Measurements from ENCODE around the gene RIMS4. TPM values are rescaled to one million over a fixed set of nuclear protein-coding genes. Genes with fewer than 3 reads are reported as not detected.

Gene RIMS4
- total RNA-seq, 1 donor = 0.36 TPM

DNA sequence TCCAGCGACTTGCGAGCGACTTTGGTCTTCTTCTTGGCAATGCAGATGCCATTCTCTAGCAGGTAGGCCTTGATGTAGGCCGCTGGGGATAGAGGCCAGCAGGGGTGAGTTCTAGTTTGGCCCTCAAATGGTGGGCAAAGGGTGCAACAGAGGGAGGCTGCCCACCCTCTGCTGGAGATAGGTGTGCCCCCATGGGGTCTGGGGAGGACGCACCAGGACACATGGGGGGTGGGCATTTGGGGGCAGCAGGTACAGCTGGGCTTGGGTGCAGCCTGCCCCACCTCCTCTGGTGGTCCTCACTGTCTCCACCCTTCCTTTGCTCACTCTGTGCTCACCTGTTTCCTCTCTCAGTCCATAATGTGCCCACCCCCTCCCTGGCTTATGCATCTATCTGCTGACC lies 53.4 kb downstream of the RIMS4 start:
- Histone ChIP-seq H4K20me1 (ENCODE audit: insufficient read depth, low read length) (no peaks in the 10 kb centered on the region), H3K27me3 (ENCODE audit: insufficient read depth, low read length) (peaks cover 30% of the 10 kb centered on the region), H3K4me2 (ENCODE audit: insufficient read depth, low read length) (no peak overlapping the region), H3K36me3 (ENCODE audit: insufficient read depth, low read length) (no peaks in the 10 kb centered on the region), H3K9me3 (ENCODE audit: low read depth, low read length) (no peaks in the 10 kb centered on the region), H3K4me1 (ENCODE audit: insufficient read depth, low read length) (no peaks in the 10 kb centered on the region), H2AFZ (ENCODE audit: low read length) (no peak overlapping the region), H3K4me3 (ENCODE audit: insufficient read depth, low read length) (no peak overlapping the region), H3K27ac (ENCODE audit: low read depth, low read length) (no peak overlapping the region), H3K79me2 (ENCODE audit: insufficient read depth, low read length) (no peaks in the 10 kb centered on the region)
- DNase-seq (ENCODE audit: insufficient read length, low spot score, missing footprints) = peak; percentile 63
- TF ChIP-seq, protein P1, sequence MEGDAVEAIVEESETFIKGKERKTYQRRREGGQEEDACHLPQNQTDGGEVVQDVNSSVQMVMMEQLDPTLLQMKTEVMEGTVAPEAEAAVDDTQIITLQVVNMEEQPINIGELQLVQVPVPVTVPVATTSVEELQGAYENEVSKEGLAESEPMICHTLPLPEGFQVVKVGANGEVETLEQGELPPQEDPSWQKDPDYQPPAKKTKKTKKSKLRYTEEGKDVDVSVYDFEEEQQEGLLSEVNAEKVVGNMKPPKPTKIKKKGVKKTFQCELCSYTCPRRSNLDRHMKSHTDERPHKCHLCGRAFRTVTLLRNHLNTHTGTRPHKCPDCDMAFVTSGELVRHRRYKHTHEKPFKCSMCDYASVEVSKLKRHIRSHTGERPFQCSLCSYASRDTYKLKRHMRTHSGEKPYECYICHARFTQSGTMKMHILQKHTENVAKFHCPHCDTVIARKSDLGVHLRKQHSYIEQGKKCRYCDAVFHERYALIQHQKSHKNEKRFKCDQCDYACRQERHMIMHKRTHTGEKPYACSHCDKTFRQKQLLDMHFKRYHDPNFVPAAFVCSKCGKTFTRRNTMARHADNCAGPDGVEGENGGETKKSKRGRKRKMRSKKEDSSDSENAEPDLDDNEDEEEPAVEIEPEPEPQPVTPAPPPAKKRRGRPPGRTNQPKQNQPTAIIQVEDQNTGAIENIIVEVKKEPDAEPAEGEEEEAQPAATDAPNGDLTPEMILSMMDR (IDR thresholded peaks at IDR 0.05; ENCODE audit: extremely low read depth, low read depth, low read length) = no peak

DNA sequence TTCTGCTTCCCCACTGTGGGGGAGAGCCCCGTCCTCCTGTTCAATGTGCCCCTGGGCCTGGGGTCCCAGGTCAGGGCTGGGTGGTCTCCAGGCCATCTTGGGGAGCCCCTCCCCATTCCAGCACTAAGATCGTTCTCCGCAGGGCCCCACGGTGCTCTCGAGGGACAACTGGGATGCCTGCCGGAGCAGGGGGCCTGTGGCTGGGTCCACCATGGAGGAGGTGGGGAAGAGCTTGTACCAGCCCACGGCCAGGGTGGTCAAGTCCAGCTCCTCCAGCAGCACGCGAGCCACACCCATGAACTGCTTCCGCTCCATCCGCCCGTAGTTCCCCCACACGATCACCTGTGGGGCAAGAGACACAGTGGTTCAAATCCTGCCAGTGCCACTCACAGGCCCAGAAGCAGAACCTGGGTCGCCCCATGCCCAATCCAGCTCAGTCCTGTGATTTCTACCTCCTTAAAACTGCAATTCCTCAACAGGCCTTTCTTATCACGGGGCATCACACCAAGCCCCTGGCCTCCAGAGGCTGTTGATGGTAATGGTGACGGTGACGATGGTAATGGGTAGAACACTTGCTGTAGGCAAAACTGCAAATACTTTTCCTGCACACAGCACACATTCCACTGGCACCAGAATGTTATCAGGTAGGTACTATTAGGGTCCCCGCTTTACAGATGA lies 54.2 kb downstream of the RIMS4 start:
- Histone ChIP-seq H3K4me2 (ENCODE audit: insufficient read depth, low read length) (no peak overlapping the region), H3K9me3 (ENCODE audit: low read depth, low read length) (no peaks in the 10 kb centered on the region), H3K27ac (ENCODE audit: low read depth, low read length) (no peak overlapping the region), H4K20me1 (ENCODE audit: insufficient read depth, low read length) (no peaks in the 10 kb centered on the region), H3K79me2 (ENCODE audit: insufficient read depth, low read length) (no peaks in the 10 kb centered on the region), H2AFZ (ENCODE audit: low read length) (no peak overlapping the region), H3K27me3 (ENCODE audit: insufficient read depth, low read length) (peaks cover 33% of the 10 kb centered on the region), H3K4me3 (ENCODE audit: insufficient read depth, low read length) (no peak overlapping the region), H3K36me3 (ENCODE audit: insufficient read depth, low read length) (no peaks in the 10 kb centered on the region), H3K4me1 (ENCODE audit: insufficient read depth, low read length) (no peaks in the 10 kb centered on the region)
- peak; percentile 75 for DNase-seq (ENCODE audit: insufficient read length, low spot score, missing footprints)
- TF ChIP-seq, protein P1 (IDR thresholded peaks at IDR 0.05; ENCODE audit: extremely low read depth, low read depth, low read length) = no peak

DNA sequence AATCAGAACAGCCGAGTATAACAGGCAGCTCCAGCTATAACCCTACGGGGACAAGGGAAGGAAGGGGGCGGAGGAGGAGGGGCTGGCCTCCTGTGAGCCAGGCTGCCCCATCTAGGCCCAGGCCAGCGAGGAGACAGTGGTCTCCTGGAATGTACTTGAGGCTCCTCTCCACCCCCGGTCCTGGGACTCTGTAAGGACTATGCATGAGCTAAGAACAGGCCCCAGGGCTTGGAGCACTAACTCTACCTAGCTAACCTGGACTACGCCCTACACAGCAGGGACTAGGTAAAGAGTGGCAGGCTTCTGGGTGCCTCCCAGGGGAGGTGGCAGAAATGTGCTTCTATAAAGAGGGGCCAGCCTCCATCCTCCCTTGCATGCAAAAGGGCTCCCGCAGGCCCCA lies 55.8 kb downstream of the RIMS4 start:
- Histone ChIP-seq H3K27ac (ENCODE audit: low read depth, low read length) (no peak overlapping the region), H3K27me3 (ENCODE audit: insufficient read depth, low read length) (peaks cover 36% of the 10 kb centered on the region), H2AFZ (ENCODE audit: low read length) (no peak overlapping the region), H3K4me3 (ENCODE audit: insufficient read depth, low read length) (no peak overlapping the region), H3K4me2 (ENCODE audit: insufficient read depth, low read length) (no peak overlapping the region), H4K20me1 (ENCODE audit: insufficient read depth, low read length) (peaks cover under 1% of the 10 kb centered on the region), H3K9me3 (ENCODE audit: low read depth, low read length) (no peaks in the 10 kb centered on the region), H3K4me1 (ENCODE audit: insufficient read depth, low read length) (no peaks in the 10 kb centered on the region), H3K36me3 (ENCODE audit: insufficient read depth, low read length) (no peaks in the 10 kb centered on the region), H3K79me2 (ENCODE audit: insufficient read depth, low read length) (no peaks in the 10 kb centered on the region)
- TF ChIP-seq, protein P1 (IDR thresholded peaks at IDR 0.05; ENCODE audit: extremely low read depth, low read depth, low read length) = no peak
- no peak for DNase-seq (ENCODE audit: insufficient read length, low spot score, missing footprints)

DNA sequence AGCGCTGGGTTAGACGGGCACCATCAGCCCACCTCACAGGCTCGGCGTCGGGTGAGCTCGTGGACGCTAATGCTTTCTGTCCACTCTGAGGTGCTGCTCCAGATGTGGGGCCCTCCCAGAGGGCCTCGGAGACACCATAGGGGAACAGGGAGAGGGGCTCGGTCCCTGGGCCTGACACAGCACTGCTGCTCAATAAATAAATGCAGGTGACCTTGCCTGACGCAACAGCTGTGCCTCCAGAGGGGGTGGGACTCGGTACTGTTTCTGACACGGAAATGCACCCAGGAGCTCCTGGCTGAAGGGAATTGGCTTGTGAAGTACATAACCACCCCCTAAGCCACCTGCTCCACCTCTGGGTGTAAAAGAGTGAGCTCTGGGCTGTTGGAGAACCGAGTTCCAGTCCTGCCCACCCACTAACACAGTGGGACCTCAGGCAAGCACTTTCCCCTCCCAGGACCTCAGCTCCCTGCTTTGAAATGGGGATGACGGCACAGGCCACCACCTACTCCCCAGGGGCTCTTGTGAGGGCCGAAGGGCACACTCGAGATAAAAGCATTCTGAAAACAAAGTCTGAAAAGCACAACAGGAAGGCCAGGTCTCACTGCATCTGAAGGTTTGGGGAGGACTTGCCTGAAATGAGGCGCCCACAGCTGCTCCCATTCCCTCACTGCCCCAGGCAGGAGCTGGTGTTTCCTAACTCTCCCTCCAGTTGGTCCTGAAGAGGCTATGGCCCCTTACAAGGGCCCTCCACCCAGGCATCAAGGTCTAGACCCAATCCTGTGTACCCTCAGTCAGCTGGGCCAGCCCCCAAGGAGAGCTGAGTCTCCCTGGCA lies 58.0 kb downstream of the RIMS4 start:
- Histone ChIP-seq H2AFZ (ENCODE audit: low read length) (no peak overlapping the region), H4K20me1 (ENCODE audit: insufficient read depth, low read length) (peaks cover 10% of the 10 kb centered on the region), H3K4me1 (ENCODE audit: insufficient read depth, low read length) (peaks cover 2% of the 10 kb centered on the region), H3K27ac (ENCODE audit: low read depth, low read length) (no peak overlapping the region), H3K36me3 (ENCODE audit: insufficient read depth, low read length) (no peaks in the 10 kb centered on the region), H3K4me3 (ENCODE audit: insufficient read depth, low read length) (no peak overlapping the region), H3K27me3 (ENCODE audit: insufficient read depth, low read length) (peaks cover 33% of the 10 kb centered on the region), H3K4me2 (ENCODE audit: insufficient read depth, low read length) (no peak overlapping the region), H3K9me3 (ENCODE audit: low read depth, low read length) (no peaks in the 10 kb centered on the region), H3K79me2 (ENCODE audit: insufficient read depth, low read length) (no peaks in the 10 kb centered on the region)
- TF ChIP-seq, protein P1 (IDR thresholded peaks at IDR 0.05; ENCODE audit: extremely low read depth, low read depth, low read length) = no peak
- DNase-seq (ENCODE audit: insufficient read length, low spot score, missing footprints) = peak; percentile 81

Measured in osteoblast (primary cell).